Right atrium auricular region (tissue), 2 donors: ENCODE data around the gene ANKRD11. TPM values are rescaled to one million over a fixed set of nuclear protein-coding genes. Genes with fewer than 3 reads are reported as not detected.

Experiments
- DNase-seq: peaks from one replicate; pipeline ENCODE4 v3.0.0-alpha.2; 2019; ENCODE audit warnings: low spot score
- H3K27ac ChIP-seq, 2 donors: fragments of 200-600 bp; sonication (generic); 1 replicate in 1 of 2; 2 replicates in 1 of 2; pipeline ENCODE4 v1.5.1; 2016 to 2019
- H3K27me3 ChIP-seq, 2 donors: fragments of 200-600 bp; sonication (generic); one replicate each; pipeline versions ENCODE4 v1.5.1 to v1.6.0; 2017 to 2019
- H3K36me3 ChIP-seq: fragments of 200-600 bp; sonication (generic); one replicate; pipeline ENCODE4 v1.5.1; 2016
- H3K4me1 ChIP-seq, 2 donors: fragments of 200-600 bp; sonication (generic); one replicate each; pipeline versions ENCODE4 v1.5.1 to v1.6.0; 2017 to 2019
- H3K4me3 ChIP-seq, 2 donors: fragments of 200-600 bp; sonication (generic); 1 replicate in 1 of 2; 2 replicates in 1 of 2; pipeline ENCODE4 v1.5.1; 2017 to 2019; ENCODE audit warnings: mild to moderate bottlenecking in 1 of 2, moderate library complexity in 1 of 2
- H3K9me3 ChIP-seq, 2 donors: fragments of 200-600 bp; sonication (generic); one replicate each; pipeline ENCODE4 v1.5.1; 2019
- total RNA-seq, 2 donors: library from RNA; depleted of rRNA; stranded (reverse); fragments of >200 nt; gene quantifications; one replicate each; pipeline ENCODE4 v1.1.0, GENCODE V29; 2016
- TF ChIP-seq, protein P1 (sequence below), 2 donors: fragments of 200-600 bp; sonication (generic); IDR thresholded peaks; one replicate each; pipeline ENCODE4 v1.5.1; 2019; ENCODE audit warnings: antibody characterized with exemption in 2 of 2

The ANKRD11 gene
- total RNA-seq, 2 donors from 2014 or later, result 55.2 to 68.1 TPM

DNA sequence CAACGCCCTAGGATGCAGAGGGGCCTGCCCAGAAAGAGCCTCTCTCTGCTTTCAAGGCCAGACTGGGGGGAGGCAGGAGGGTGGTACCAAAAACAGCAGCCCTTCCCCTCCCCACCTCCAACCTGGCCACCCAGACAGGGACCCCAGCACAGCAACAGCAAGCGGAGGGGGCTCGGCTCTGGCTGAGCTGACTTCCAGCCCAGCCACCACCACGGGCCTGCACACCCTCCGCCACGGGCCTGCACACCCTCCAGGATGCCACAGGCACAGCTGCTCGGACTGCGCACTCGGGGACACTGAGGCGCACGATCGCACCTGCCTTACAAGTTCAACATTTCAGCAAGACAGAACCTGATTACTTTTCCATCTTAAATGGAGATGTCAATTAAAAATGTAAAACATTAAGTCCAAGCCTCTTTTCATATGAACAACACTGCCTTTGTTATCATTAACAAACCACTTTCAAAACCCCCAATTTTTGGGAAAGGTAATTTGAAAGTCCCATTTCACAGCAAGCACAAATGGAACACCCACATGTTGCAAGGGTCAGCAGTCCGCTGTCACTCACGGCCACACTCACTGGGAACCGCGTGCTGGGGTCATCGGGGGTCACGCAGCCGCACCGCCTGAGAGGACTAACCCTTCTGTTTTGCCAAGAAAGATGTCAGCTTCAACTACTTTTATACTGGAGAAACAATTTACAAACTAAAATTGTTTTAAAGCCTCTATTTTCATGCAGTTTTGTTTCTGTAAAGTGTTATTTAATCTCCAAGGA, 76.4 kb downstream of the ANKRD11 start:
- Histone ChIP-seq H3K4me3 (no peak overlapping the region), H3K27me3 (no peaks in the 10 kb centered on the region), H3K27ac (no peak overlapping the region), H3K9me3 (no peaks in the 10 kb centered on the region), H3K36me3 (no peaks in the 10 kb centered on the region), H3K4me1 (peaks cover 0 to 83% of the 10 kb centered on the region in 2 donors)
- TF ChIP-seq, protein P1, sequence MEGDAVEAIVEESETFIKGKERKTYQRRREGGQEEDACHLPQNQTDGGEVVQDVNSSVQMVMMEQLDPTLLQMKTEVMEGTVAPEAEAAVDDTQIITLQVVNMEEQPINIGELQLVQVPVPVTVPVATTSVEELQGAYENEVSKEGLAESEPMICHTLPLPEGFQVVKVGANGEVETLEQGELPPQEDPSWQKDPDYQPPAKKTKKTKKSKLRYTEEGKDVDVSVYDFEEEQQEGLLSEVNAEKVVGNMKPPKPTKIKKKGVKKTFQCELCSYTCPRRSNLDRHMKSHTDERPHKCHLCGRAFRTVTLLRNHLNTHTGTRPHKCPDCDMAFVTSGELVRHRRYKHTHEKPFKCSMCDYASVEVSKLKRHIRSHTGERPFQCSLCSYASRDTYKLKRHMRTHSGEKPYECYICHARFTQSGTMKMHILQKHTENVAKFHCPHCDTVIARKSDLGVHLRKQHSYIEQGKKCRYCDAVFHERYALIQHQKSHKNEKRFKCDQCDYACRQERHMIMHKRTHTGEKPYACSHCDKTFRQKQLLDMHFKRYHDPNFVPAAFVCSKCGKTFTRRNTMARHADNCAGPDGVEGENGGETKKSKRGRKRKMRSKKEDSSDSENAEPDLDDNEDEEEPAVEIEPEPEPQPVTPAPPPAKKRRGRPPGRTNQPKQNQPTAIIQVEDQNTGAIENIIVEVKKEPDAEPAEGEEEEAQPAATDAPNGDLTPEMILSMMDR (IDR thresholded peaks at IDR 0.05), result no peak
- no peak for DNase-seq

DNA sequence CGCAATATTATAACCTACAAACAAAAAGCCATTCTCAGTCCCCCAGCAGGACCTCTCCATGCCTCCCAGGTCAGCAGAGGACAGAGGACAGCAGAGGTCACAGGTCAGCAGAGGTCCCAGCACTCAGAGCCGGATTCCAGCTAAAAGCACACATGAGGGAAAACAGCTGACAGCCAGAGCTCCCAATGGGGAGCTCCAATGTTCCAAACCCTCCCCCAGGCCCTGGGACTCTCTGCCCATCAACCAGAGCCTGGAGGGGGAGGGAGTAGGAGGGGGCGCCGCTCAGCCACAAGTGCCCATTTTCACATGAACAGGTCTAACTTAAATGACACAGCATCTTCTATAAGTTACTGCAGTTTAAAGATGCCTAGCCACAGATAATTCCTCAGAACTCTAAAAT, 77.5 kb downstream of the ANKRD11 start:
- no peak overlapping the region for H3K4me3 ChIP-seq
- TF ChIP-seq, protein P1 (IDR thresholded peaks at IDR 0.05), result no peak
- H3K27me3 ChIP-seq, result no peaks in the 10 kb centered on the region
- no peak overlapping the region for H3K27ac ChIP-seq
- no peaks in the 10 kb centered on the region for H3K36me3 ChIP-seq
- DNase-seq, result no peak
- H3K4me1 ChIP-seq, result peaks cover 0 to 89% of the 10 kb centered on the region in 2 donors
- no peaks in the 10 kb centered on the region for H3K9me3 ChIP-seq

DNA sequence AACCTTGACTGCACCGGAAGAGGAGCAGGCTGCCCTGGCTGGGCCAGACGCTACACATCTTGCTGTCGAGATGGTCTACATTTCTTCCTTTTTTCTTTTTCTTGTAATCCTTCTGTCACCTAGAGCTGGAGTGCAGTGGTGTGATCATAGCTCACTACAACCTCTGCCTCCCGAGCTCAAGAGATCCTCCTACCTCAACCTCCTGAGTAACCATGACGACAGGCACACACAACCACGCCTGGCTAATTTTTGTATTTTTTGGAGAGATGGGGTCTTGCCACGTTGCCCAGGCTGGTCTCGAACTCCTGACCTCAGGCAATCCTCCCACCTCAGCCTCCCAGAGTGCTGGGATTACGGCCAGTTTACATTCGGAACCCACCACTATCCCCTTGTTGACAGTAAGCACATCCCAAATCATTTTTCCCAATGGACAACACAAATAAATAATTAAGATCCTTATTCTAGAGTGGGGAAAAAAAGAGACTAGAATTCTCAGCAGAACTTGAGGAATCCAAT, 79.0 kb downstream of the ANKRD11 start:
- no peaks in the 10 kb centered on the region for H3K9me3 ChIP-seq
- no peak overlapping the region for H3K27ac ChIP-seq
- H3K4me1 ChIP-seq, result peaks cover 0 to 89% of the 10 kb centered on the region in 2 donors
- no peaks in the 10 kb centered on the region for H3K27me3 ChIP-seq
- no peak overlapping the region for H3K4me3 ChIP-seq
- DNase-seq, result no peak
- TF ChIP-seq, protein P1 (IDR thresholded peaks at IDR 0.05), result no peak
- no peaks in the 10 kb centered on the region for H3K36me3 ChIP-seq

DNA sequence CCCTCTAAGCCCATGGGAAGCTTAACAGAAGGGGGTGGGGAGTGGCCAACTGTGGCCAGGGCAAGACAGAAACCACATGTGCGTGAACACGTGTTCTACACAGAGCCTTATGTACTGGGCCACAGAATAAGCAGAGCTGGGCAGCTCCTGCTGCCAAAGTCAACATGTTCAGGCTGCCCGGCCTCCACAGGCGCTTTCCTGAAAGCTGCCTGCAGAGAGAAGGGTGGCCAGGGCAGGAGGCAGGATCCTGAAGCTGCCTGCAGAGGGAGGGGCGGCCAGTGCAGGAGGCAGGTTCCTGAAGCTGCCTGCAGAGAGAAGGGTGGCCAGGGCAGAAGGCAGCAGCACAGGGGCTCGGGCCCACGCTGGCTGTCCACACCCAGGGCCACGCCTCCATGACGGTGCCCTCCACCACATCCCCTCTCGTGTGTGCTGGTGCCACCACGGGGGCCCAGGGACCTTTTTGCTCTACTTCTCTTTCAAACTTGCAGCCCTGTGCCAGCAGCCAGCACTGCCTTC, 79.5 kb downstream of the ANKRD11 start:
- TF ChIP-seq, protein P1 (IDR thresholded peaks at IDR 0.05), result peak in 1 of 2 donors; percentile 20
- peaks cover 0 to 89% of the 10 kb centered on the region in 2 donors for H3K4me1 ChIP-seq
- no peaks in the 10 kb centered on the region for H3K27me3 ChIP-seq
- H3K27ac ChIP-seq, result peak overlapping the region in 1 of 2 donors; percentile 3
- no peaks in the 10 kb centered on the region for H3K9me3 ChIP-seq
- no peaks in the 10 kb centered on the region for H3K36me3 ChIP-seq
- DNase-seq, result peak; percentile 67
- H3K4me3 ChIP-seq, result no peak overlapping the region

DNA sequence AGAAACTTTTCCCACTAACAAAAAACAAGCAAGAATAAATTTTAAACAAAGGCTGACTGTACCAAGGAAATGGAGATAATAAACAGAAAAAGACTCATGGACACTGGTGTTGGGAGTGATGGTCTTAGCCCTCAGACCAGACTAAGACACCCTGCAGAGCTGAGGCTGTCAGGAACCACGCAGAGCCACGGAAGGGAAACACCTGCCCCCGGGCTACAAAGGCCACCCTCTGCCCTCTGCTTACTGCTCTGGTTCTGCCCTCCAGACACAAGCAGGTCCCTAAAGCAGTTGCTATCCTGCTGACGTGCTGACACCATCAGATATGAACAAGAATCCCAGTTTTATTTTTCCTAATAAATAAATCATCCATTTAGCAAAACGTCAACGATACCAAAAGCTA, 80.0 kb downstream of the ANKRD11 start:
- no peaks in the 10 kb centered on the region for H3K27me3 ChIP-seq
- TF ChIP-seq, protein P1 (IDR thresholded peaks at IDR 0.05), result no peak
- no peak for DNase-seq
- H3K4me3 ChIP-seq, result no peak overlapping the region
- H3K4me1 ChIP-seq, result peaks cover 0 to 94% of the 10 kb centered on the region in 2 donors
- H3K36me3 ChIP-seq, result no peaks in the 10 kb centered on the region
- H3K9me3 ChIP-seq, result no peaks in the 10 kb centered on the region
- peak overlapping the region in 1 of 2 donors; percentile 3 for H3K27ac ChIP-seq
